Endothelial cell of umbilical vein (primary cell): ENCODE measurements around the gene RMND5B. TPM values are rescaled to one million over a fixed set of nuclear protein-coding genes. Genes with fewer than 3 reads are reported as not detected.

Experiments
- BruUV-seq: library from RNA; stranded (reverse); fragments of 400-500 nt; replicated peaks from 2 replicates; lab custom pipeline; 2021; lab: Mats Ljungman, UMichigan
- CTCF ChIA-PET: fragments of 300-600, 350-600 bp; sonication (Branson Sonifier 250); formaldehyde crosslinking; loops from one replicate; lab custom pipeline; 2021; ENCODE audit warnings: antibody characterized with exemption, inconsistent platforms; lab: Charles Lee
- POLR2A ChIA-PET: fragments of 300-600, 350-600 bp; sonication (Branson Sonifier 250); formaldehyde crosslinking; loops from one replicate; lab custom pipeline; 2021; ENCODE audit warnings: antibody characterized with exemption, inconsistent platforms; lab: Charles Lee
- DNase-seq: peaks from one replicate; pipeline ENCODE4 v3.0.0-alpha.2; 2011; ENCODE audit warnings: low read depth, low spot score
- FAIRE-seq: peaks from 2 replicates; lab custom pipeline; 2011; peaks lifted over from hg19 to GRCh38; lab: Jason Lieb, UNC
- H2AFZ ChIP-seq: 2 replicates; pipeline ENCODE4 v1.6.0; 2012; ENCODE audit warnings: low read depth, low read length, control low read depth, inconsistent platforms
- H3K27ac ChIP-seq: 2 replicates; pipeline ENCODE4 v1.5.1; 2011; ENCODE audit warnings: low read depth, mild to moderate bottlenecking, control low read depth, low read length, moderate library complexity; ENCODE audit not compliant: insufficient read depth
- H3K27me3 ChIP-seq, 2 experiments: 2 replicates each; pipeline versions ENCODE4 v1.6.0 to v1.6.1; 2011; ENCODE audit warnings: low read length in 2 of 2, mixed read lengths in 1 of 2; ENCODE audit not compliant: control insufficient read depth in 2 of 2, insufficient read depth in 2 of 2
- H3K36me3 ChIP-seq, 2 experiments: 2 replicates in 1 of 2; 3 replicates in 1 of 2; pipeline ENCODE4 v1.5.1; 2011; ENCODE audit warnings: low read length in 2 of 2, mild to moderate bottlenecking in 1 of 2, moderate library complexity in 1 of 2; ENCODE audit not compliant: control insufficient read depth in 2 of 2, insufficient read depth in 2 of 2; ENCODE audit errors: extremely low read depth in 1 of 2
- H3K4me1 ChIP-seq: 3 replicates; pipeline ENCODE4 v1.5.1; 2011; ENCODE audit warnings: mild to moderate bottlenecking, low read length; ENCODE audit not compliant: control insufficient read depth, insufficient read depth; ENCODE audit errors: extremely low read depth
- H3K4me2 ChIP-seq: 2 replicates; pipeline ENCODE4 v1.6.1; 2011; ENCODE audit warnings: low read length, control low read depth, mixed read lengths; ENCODE audit not compliant: insufficient read depth
- H3K4me3 ChIP-seq, 3 experiments: fragments of 200-600 bp in 1 of 3; sonication (generic), shearing (Covaris generic) in 1 of 3; replicated peaks in 1 of 3; 2 replicates each; pipeline ENCODE4 v1.5.1; 2011 to 2016; ENCODE audit warnings: control low read depth in 3 of 3, low read length in 3 of 3, mild to moderate bottlenecking in 2 of 3, inconsistent platforms in 1 of 3, low read depth in 1 of 3, moderate library complexity in 1 of 3; ENCODE audit not compliant: insufficient read depth in 1 of 3
- H3K79me2 ChIP-seq: 2 replicates; pipeline ENCODE4 v1.6.0; 2012; ENCODE audit warnings: low read length, inconsistent platforms; ENCODE audit not compliant: control insufficient read depth, insufficient read depth
- H3K9ac ChIP-seq: replicated peaks from 2 replicates; pipeline ENCODE3; 2011; ENCODE audit warnings: low read length, control low read depth; ENCODE audit not compliant: insufficient read depth; ENCODE audit errors: extremely low read depth
- H3K9me1 ChIP-seq: replicated peaks from 3 replicates; pipeline ENCODE4 v1.6.0; 2011; ENCODE audit warnings: mild to moderate bottlenecking, low read length; ENCODE audit not compliant: control insufficient read depth, insufficient read depth; ENCODE audit errors: extremely low read depth
- H3K9me3 ChIP-seq: replicated peaks from 2 replicates; pipeline ENCODE4 v1.5.1; 2012; ENCODE audit warnings: low read length, inconsistent platforms; ENCODE audit not compliant: control insufficient read depth, insufficient read depth
- H4K20me1 ChIP-seq: replicated peaks from 2 replicates; pipeline ENCODE3; 2011; ENCODE audit warnings: mild to moderate bottlenecking, low read length; ENCODE audit not compliant: control insufficient read depth, insufficient read depth; ENCODE audit errors: extremely low read depth
- EZH2 ChIP-seq: IDR thresholded peaks from 2 replicates; pipeline ENCODE4 v1.6.1; 2012; ENCODE audit warnings: borderline replicate concordance, low read depth, mild to moderate bottlenecking, moderate library complexity, low read length, inconsistent platforms; ENCODE audit not compliant: severe bottlenecking
- FOS ChIP-seq: IDR thresholded peaks from 2 replicates; pipeline ENCODE4 v1.6.1; 2011; ENCODE audit warnings: mild to moderate bottlenecking, low read length, moderate library complexity, borderline replicate concordance; ENCODE audit not compliant: insufficient read depth
- GATA2 ChIP-seq: IDR thresholded peaks from 2 replicates; pipeline ENCODE4 v1.7.0; 2011; ENCODE audit warnings: low read depth, mild to moderate bottlenecking, moderate library complexity, mixed read lengths, low read length; ENCODE audit not compliant: insufficient read length, insufficient read depth
- JUN ChIP-seq: IDR thresholded peaks from 2 replicates; pipeline ENCODE4 v1.6.1; 2011; ENCODE audit warnings: borderline replicate concordance, low read depth; ENCODE audit not compliant: insufficient read length, insufficient read depth
- POLR2AphosphoS5 ChIP-seq: IDR thresholded peaks from 2 replicates; pipeline ENCODE4 v1.6.1; 2012; ENCODE audit warnings: low read depth, mild to moderate bottlenecking, control low read depth, low read length, moderate library complexity; ENCODE audit not compliant: insufficient read depth
- dilution Hi-C: fragments of 300-500 bp; cut with MboI; formaldehyde crosslinking; loops from one replicate; pipeline ENCODE4 v1.15.0; 2019; ENCODE audit warnings: low sequenced_read_pairs; ENCODE audit not compliant: extremely low pct_ligation_motif_present
- intact Hi-C: fragments of 100-400 bp; cut with micrococcal nuclease; formaldehyde crosslinking; loops from one replicate; pipeline ENCODE4 v1.10.0; 2022
- polyA plus RNA-seq, 4 experiments: library from polyadenylated mRNA; depleted of rRNA in 3 of 4; stranded (reverse) in 3 of 4; unstranded in 1 of 4; fragments of >200 nt; gene quantifications; 2 replicates each; pipeline versions ENCODE4 v1.2.1 to v1.2.3, GENCODE V29; 2011 to 2012; ENCODE audit warnings: missing spikeins in 1 of 4
- total RNA-seq: library from RNA; stranded (reverse); gene quantifications from 2 replicates; pipeline ENCODE4 v1.2.3, GENCODE V29; 2021
- TF ChIP-seq, protein P1 (sequence below): IDR thresholded peaks from 2 replicates; pipeline ENCODE4 v1.6.1; 2011; ENCODE audit not compliant: insufficient read depth, insufficient read length

RMND5B gene
- total and polyA plus RNA-seq, 2 donors (not counting 3 experiments of a cell fraction or from before 2014, with no cell fraction given) = 38.2 to 40.2 TPM

DNA sequence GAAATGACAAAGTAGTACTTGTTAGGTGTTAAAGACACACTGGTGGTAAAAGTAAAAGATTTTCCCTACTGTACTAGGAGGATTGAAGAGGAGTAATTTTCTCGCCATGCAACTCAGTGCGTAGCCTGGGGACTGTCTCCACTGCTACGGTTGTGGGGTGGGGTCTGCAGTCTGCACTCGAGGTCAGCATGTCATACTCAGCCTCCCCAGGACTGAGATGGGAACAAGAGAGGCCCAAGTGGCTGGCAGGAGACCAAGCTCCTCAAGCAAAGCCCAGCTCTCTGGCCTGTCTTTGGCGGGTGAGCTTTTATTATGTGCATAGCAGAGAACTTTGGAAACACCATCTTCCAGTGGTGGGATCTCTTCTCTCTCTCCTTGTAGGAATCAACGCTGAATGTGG, 12.4 kb downstream of the RMND5B start:
- dilution Hi-C loops (no loop called here), intact Hi-C loops (no loop called here)
- TF ChIP-seq FOS (no peak), EZH2 (no peak), JUN (no peak), GATA2 (no peak)
- Histone ChIP-seq H3K9me3 (no peaks in the 10 kb centered on the region), H3K9me1 (no peaks in the 10 kb centered on the region), H2AFZ (no peak overlapping the region), H3K27me3 (no peaks in the 10 kb centered on the region), H3K4me3 (no peak overlapping the region), H4K20me1 (no peaks in the 10 kb centered on the region), H3K36me3 (peaks cover 10 to 34% of the 10 kb centered on the region in 2 experiments), H3K9ac (no peak overlapping the region), H3K79me2 (no peaks in the 10 kb centered on the region), H3K4me2 (no peak overlapping the region), H3K4me1 (no peaks in the 10 kb centered on the region), H3K27ac (no peak overlapping the region)
- no TSS peak for BruUV-seq
- ChIA-PET CTCF (interaction anchor here (0.6 to 11.5 kb wide), 4 partner anchors 12 to 66 kb away, joined by 3 to 200 read pairs (median 4); no protein-coding TSS in a partner anchor), POLR2A (interaction anchor here (0.7 kb wide), 1 partner anchor 24 kb away, joined by 7 read pairs; no protein-coding TSS in a partner anchor)
- FAIRE-seq = no peak
- no peak for DNase-seq

DNA sequence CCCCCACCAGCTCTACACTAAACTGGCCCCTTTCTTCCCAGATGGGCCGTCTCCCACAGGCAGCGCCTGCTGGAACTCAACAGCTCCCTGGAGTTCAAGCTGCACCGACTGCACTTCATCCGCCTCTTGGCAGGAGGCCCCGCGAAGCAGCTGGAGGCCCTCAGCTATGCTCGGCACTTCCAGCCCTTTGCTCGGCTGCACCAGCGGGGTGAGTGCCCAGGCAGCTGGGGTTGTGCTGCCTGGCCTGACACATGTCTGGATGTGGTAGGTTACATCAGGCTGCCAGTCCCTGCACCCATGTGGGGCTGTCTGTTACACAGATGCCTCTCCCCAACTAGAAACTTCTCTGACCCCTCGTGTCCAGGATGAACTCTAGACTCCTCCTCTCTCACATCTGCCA, 13.1 kb downstream of the RMND5B start:
- Histone ChIP-seq H3K4me2 (no peak overlapping the region), H3K9ac (no peak overlapping the region), H4K20me1 (no peaks in the 10 kb centered on the region), H3K9me1 (no peaks in the 10 kb centered on the region), H3K4me3 (no peak overlapping the region), H3K27me3 (no peaks in the 10 kb centered on the region), H3K4me1 (no peaks in the 10 kb centered on the region), H3K79me2 (no peaks in the 10 kb centered on the region), H2AFZ (no peak overlapping the region), H3K9me3 (no peaks in the 10 kb centered on the region), H3K36me3 (peaks cover 10 to 40% of the 10 kb centered on the region in 2 experiments), H3K27ac (no peak overlapping the region)
- intact Hi-C loops = no loop called here
- dilution Hi-C loops = no loop called here
- TF ChIP-seq, protein P1, sequence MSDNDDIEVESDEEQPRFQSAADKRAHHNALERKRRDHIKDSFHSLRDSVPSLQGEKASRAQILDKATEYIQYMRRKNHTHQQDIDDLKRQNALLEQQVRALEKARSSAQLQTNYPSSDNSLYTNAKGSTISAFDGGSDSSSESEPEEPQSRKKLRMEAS = no peak
- TF ChIP-seq FOS = no peak
- no peak for TF ChIP-seq POLR2AphosphoS5
- FAIRE-seq (no peak), DNase-seq (no peak)
- ChIA-PET CTCF (interaction anchor here (0.7 to 11.5 kb wide), 5 partner anchors 10 to 1205 kb away, joined by 3 to 200 read pairs (median 3); partner anchors contain the start of gene NHP2), POLR2A (no interaction called here)
- BruUV-seq = no TSS peak
